Activated T-helper 1 cell treated with anti-CD3 and anti-CD28 coated beads, Interleukin-12 subunit alpha, Interleukin-12 subunit beta, Interleukin-2, Interleukin-4 antibody, amounts not matched to agents 30 ng/mL and 10 ng/mL and 1 ng/mL, durations not matched to agents 14 hours and 24 hours and 36 hours (primary cell): ENCODE measurements around the gene IFITM10. TPM values are rescaled to one million over a fixed set of nuclear protein-coding genes. Genes with fewer than 3 reads are reported as not detected.
A peak's percentile ranks its signal among the peaks of the same experiment; 100 is the strongest.

ENCODE experiments used
- DNase-seq: peaks from one replicate; pipeline ENCODE4 v3.0.0; 2021; ENCODE audit warnings: low spot score
- H3K27ac Mint-ChIP-seq: one replicate; pipeline ENCODE4 v1.8.0; 2021; ENCODE audit warnings: mild to moderate bottlenecking, mixed read lengths
- H3K27me3 Mint-ChIP-seq: one replicate; pipeline ENCODE4 v1.8.0; 2022; ENCODE audit warnings: mild to moderate bottlenecking, moderate library complexity, mixed read lengths; ENCODE audit not compliant: insufficient read depth
- H3K36me3 Mint-ChIP-seq: one replicate; pipeline ENCODE4 v1.8.0; 2021; ENCODE audit warnings: low read depth, mixed read lengths
- H3K4me1 Mint-ChIP-seq: one replicate; pipeline ENCODE4 v1.8.0; 2021; ENCODE audit warnings: low read depth, mixed read lengths
- H3K4me3 Mint-ChIP-seq: one replicate; pipeline ENCODE4 v1.8.0; 2021; ENCODE audit warnings: mild to moderate bottlenecking, moderate library complexity, mixed read lengths
- H3K9me3 Mint-ChIP-seq: one replicate; pipeline ENCODE4 v1.8.0; 2021; ENCODE audit warnings: mixed read lengths
- intact Hi-C: fragments of 100-400 bp; cut with micrococcal nuclease; formaldehyde crosslinking; loops from one replicate; pipeline ENCODE4 v1.15.1; 2024
- total RNA-seq: library from RNA; stranded (reverse); gene quantifications from 2 replicates; pipeline ENCODE4 v1.2.3, GENCODE V29; 2022

The IFITM10 gene
- 0.32 and 0.52 TPM in 2 replicates for total RNA-seq

DNA sequence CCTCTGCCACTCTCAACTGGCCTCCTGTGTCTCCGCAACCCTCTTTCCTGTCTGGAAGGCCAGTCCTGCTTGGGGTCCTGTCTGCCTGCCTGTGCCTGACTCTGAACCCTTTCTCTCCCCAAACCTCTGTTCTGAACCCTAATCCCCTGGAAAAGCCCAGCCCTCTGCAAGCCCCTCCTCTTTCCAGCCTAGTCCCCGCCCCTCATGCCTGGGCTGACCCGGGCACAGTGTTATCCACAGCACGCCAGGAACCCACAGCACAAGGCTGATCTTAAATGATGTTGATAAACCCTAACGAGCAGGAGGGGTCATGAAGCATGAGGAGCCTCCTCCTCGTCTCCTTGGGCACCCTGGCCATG, at the start of gene IFITM10:
IFITM10 (minus strand) TSS at position 115 of the 359 bp plus-strand sequence. CDS start 153 bp downstream, outside the sequence.
- Mint-ChIP-seq H3K27me3 (peaks cover 12% of the 10 kb centered on the region), H3K9me3 (no peaks in the 10 kb centered on the region), H3K36me3 (peaks cover 13% of the 10 kb centered on the region), H3K4me1 (peaks cover 16% of the 10 kb centered on the region), H3K27ac (no peak within 1 kb of the TSS), H3K4me3 (peak within 1 kb of the TSS; percentile 34)
- intact Hi-C loops, result no loop called here
- DNase-seq, result no peak

- intact Hi-C loops, result no loop called here
- DNase-seq, result no peak
- peaks cover 2% of the 10 kb centered on the region for H3K4me1 Mint-ChIP-seq
- no peaks in the 10 kb centered on the region for H3K36me3 Mint-ChIP-seq
- H3K4me3 Mint-ChIP-seq, result no peak overlapping the region
- H3K27ac Mint-ChIP-seq, result no peak overlapping the region
- no peaks in the 10 kb centered on the region for H3K9me3 Mint-ChIP-seq
- H3K27me3 Mint-ChIP-seq, result peaks cover 5% of the 10 kb centered on the region
Measured at GRCh38 chr11:1797391-1798125, 47.2 kb upstream of the IFITM10 start.

- peaks cover 6% of the 10 kb centered on the region for H3K4me1 Mint-ChIP-seq
- no peaks in the 10 kb centered on the region for H3K36me3 Mint-ChIP-seq
- no peak overlapping the region for H3K4me3 Mint-ChIP-seq
- DNase-seq, result no peak
- intact Hi-C loops, result no loop called here
- H3K27me3 Mint-ChIP-seq, result peaks cover 4% of the 10 kb centered on the region
- no peaks in the 10 kb centered on the region for H3K9me3 Mint-ChIP-seq
- no peak overlapping the region for H3K27ac Mint-ChIP-seq
Measured at GRCh38 chr11:1796413-1797011, 46.1 kb upstream of the IFITM10 start.

DNA sequence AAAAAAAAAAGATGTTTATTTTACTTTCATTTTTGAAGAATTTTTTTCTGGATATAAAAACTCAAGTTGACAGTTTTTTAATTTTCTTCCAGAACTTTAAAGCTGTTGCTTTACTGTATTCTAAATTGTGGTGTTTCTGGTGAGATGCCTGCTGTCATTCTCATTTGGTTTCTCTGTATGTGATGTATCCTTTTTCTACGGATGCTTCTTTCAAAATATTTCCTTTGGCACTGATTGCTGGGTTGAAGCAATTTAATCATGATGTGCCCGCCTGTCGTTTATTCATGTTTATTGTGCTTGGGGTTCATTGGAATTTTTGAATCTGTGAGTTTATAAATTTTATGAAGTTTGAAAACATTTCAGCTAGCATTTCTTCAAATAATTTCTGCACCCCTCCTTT, 42.7 kb upstream of the IFITM10 start:
- H3K4me3 Mint-ChIP-seq, result no peak overlapping the region
- peaks cover 12% of the 10 kb centered on the region for H3K27me3 Mint-ChIP-seq
- H3K4me1 Mint-ChIP-seq, result peaks cover 6% of the 10 kb centered on the region
- no peak for DNase-seq
- no peak overlapping the region for H3K27ac Mint-ChIP-seq
- no peaks in the 10 kb centered on the region for H3K9me3 Mint-ChIP-seq
- no peaks in the 10 kb centered on the region for H3K36me3 Mint-ChIP-seq
- intact Hi-C loops, result no loop called here

DNA sequence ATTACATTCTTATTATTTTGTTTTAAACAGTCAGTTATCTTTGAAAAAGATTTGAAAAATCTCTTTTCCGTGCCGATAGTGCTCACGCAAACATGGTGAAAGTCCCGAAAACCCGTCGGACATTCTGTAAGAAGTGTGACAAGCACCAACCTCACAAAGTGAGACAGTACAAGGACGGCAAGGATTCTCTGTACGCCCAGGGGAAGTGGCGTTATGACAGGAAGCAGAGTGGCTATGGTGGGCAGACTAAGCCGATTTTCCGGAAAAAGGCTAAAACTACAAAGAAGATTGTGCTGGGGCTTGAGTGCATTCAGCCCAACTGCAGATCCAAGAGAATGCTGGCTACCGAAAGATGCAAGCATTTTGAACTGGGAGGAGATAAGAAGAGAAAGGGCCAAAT, 42.1 kb upstream of the IFITM10 start:
- no peak for DNase-seq
- Mint-ChIP-seq H3K4me3 (peak overlapping the region; percentile 65), H3K9me3 (no peaks in the 10 kb centered on the region), H3K27ac (peak overlapping the region; percentile 58), H3K27me3 (peaks cover 11% of the 10 kb centered on the region), H3K4me1 (peaks cover 6% of the 10 kb centered on the region), H3K36me3 (no peaks in the 10 kb centered on the region)
- intact Hi-C loops, result no loop called here

GRCh38 chr11:1791912-1792311, 41.5 kb upstream of the IFITM10 start:
- DNase-seq, result no peak
- intact Hi-C loops, result no loop called here
- no peak overlapping the region for H3K4me3 Mint-ChIP-seq
- peaks cover 13% of the 10 kb centered on the region for H3K27me3 Mint-ChIP-seq
- no peak overlapping the region for H3K27ac Mint-ChIP-seq
- peaks cover 6% of the 10 kb centered on the region for H3K4me1 Mint-ChIP-seq
- H3K9me3 Mint-ChIP-seq, result no peaks in the 10 kb centered on the region
- no peaks in the 10 kb centered on the region for H3K36me3 Mint-ChIP-seq

DNA sequence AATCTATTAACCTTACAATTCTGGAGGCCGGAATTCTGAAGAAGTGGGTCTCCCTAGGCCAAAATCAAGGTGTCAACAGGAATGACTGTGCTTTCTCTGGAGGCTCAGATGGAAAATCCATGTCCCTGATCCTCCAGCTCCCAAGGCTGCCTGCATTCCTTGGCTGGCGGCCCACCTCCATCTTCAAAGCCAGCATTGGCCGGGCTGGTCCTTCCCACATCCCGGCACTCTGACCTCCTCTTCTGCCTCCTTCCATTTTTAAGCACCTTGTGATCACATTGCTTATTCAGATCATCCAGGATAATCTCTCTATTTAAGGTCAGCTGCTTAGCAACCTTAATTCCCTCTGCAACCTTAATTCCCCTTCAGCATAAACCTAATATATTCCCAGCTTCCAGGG, 36.1 kb upstream of the IFITM10 start:
- no peak for DNase-seq
- Mint-ChIP-seq H3K27me3 (peaks cover 11% of the 10 kb centered on the region), H3K36me3 (no peaks in the 10 kb centered on the region), H3K4me1 (no peaks in the 10 kb centered on the region), H3K4me3 (no peak overlapping the region), H3K27ac (no peak overlapping the region), H3K9me3 (no peaks in the 10 kb centered on the region)
- intact Hi-C loops, result no loop called here

- intact Hi-C loops, result no loop called here
- no peaks in the 10 kb centered on the region for H3K36me3 Mint-ChIP-seq
Measured at GRCh38 chr11:1785749-1786413, 35.5 kb upstream of the IFITM10 start.

DNA sequence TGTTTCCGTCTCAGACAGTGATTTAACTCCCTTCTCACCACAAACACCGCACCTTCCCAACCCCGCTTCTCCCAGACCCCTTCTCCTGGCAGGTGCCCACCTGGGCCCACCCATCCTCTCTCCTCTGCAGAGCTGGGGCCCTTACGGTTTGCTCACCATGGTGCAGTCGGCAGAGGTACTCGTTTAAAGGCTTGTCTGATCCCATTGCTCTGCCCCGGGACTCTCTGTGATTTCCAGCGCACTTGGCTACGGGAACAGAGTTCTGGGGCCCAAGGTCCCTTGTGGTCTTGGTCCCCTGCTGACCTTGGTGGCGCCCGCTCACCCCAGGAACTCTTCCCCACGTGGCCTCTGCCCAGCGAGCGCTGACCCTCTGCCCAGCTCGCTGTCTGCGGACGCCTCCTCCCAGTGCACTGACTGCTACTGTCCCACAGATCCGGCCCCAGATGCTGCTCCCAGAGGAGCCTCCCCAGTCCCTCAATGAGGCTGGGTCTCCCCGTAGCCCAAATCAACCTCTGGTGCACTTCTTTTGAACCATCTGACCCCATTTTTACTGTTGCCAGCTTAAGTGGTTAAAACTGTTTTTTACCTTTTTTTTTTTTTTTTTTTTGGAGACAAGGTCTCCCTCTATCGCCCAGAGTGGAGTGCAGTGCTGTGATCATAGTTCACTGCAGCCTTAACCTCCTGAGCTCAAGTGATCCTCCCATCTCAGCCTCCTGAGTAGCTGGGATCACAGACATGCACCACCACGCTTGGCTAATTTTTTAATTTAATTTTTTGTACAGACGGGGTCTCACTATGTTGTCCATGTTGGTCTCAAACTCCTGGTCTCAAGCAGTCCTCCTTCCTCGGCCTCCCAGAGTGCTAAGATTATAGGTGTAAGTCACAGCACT, 34.6 kb upstream of the IFITM10 start:
- H3K27ac Mint-ChIP-seq, result no peak overlapping the region
- intact Hi-C loops, result no loop called here
- H3K9me3 Mint-ChIP-seq, result no peaks in the 10 kb centered on the region
- H3K36me3 Mint-ChIP-seq, result no peaks in the 10 kb centered on the region
- H3K4me3 Mint-ChIP-seq, result no peak overlapping the region
- peaks cover 6% of the 10 kb centered on the region for H3K27me3 Mint-ChIP-seq
- no peaks in the 10 kb centered on the region for H3K4me1 Mint-ChIP-seq
- DNase-seq, result no peak

More at GRCh38 chr11:1785749-1786413, 35.5 kb upstream of the IFITM10 start:
- DNase-seq, result no peak
- no peaks in the 10 kb centered on the region for H3K4me1 Mint-ChIP-seq
- peaks cover 8% of the 10 kb centered on the region for H3K27me3 Mint-ChIP-seq
- H3K27ac Mint-ChIP-seq, result no peak overlapping the region
- no peaks in the 10 kb centered on the region for H3K9me3 Mint-ChIP-seq
- H3K4me3 Mint-ChIP-seq, result no peak overlapping the region

DNA sequence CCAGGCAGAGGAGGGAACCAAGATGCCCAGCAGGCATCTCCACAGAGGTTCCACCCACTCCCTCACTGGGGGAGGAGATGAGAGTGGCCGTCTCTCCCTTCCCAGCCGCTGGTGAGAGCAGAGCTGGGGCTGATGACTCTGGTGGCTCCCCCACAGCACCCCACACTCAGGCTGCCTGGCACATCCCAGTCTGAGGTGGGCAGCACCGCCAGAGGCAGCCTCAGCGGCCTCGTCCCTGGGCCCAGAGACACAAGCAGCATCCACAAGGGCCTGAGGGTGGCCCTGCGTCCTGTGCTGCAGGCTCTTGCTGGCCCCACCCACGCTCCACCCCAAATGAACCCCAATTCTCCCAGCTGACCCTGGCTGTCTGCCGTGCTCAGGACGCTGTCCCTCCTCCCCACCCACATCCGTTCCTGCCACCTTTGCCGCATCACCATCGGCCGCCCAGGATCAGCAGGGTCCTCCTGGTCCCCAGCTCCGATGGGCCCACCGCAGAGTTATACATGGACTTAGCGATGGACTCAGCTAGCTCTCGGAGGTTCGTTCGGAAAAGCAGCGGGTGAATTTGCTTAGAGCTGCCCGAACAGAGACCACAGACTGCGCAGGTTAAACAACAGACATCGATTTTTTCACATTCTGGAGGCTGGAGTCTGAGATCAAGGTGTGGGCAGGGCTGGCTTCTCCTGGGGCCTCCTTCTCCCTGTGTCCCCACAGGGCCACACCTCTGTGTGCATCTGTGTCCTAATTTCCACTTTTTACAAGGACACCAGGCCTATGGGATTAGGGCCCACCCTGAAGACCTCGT, 33.5 kb upstream of the IFITM10 start:
- Mint-ChIP-seq H3K27me3 (peaks cover 3% of the 10 kb centered on the region), H3K36me3 (no peaks in the 10 kb centered on the region), H3K27ac (no peak overlapping the region), H3K4me1 (no peaks in the 10 kb centered on the region), H3K4me3 (no peak overlapping the region), H3K9me3 (no peaks in the 10 kb centered on the region)
- intact Hi-C loops, result no loop called here
- no peak for DNase-seq

DNA sequence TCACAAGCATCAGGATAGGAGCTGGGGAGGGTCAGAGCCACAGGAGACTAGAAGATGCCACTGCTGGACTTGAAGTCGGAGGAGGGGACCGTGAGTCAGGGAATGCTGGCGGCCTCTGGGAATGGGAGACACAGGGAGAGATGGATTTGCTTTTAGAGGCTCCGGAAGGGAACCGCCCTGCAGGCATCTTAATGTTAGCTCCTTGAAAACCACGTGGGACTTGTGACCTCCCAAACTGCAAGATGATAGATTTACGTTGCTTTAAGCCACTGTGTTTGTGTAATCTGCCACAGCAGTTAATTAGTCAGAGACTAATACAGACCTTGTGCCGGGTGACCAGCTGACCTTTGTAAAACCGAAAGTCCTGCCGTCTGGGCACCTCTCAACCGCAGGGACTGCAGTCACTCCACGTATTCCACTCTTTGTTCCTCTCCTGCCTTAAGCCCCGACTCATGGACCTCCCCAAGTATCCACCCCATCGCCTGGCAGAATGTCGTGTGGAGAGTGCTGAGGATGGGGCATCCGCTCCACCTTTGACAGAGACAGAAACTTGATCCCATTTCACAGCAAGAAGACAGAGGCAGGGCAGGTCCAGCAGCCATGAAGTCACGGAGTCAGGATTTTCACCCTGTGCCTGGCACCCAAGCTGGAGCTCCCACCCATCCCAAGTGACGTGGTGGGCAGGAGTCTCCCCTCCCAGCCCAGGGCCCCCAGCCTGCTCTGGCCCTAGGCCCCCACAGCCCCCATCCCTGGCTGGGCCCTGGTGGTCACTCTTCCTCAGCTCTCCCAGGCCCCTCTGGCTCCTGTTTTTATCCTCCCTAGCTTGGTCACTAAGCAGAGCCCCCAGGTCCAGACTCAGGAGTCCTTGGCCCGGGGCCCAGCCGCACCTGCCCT, 32.7 kb upstream of the IFITM10 start:
- Mint-ChIP-seq H3K27ac (no peak overlapping the region), H3K4me1 (no peaks in the 10 kb centered on the region), H3K9me3 (no peaks in the 10 kb centered on the region), H3K27me3 (peaks cover 3% of the 10 kb centered on the region), H3K4me3 (no peak overlapping the region), H3K36me3 (no peaks in the 10 kb centered on the region)
- intact Hi-C loops, result no loop called here
- no peak for DNase-seq
